Measurements from ENCODE around the gene SDK1. TPM values are rescaled to one million over a fixed set of nuclear protein-coding genes. Genes with fewer than 3 reads are reported as not detected.

SDK1 gene
- total RNA-seq, 4 donors from 2014 or later = 1.2 to 1.8 (median 1.5) TPM

DNA sequence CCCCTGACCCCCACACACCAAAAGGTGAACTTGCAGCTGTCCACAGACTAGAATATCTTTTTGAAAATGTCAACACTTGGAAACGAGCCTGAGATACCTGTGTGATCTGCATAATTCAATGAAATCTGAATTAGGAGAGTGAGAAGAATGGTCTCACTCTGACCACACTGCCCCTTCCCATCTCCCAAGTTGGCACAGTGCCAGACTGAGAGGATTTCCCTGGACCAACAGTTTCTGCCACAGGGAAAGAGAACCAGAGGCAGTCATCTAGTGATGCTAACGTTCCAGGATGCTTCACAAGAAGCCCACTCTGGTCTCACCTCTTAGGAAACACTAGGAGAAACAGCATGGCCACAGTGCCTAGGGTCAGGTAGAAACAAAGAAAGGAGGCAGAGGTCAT is 479.0 kb downstream of the SDK1 start:
- intact Hi-C loops (cut with DNase I; ENCODE audit: low total_unique reads) (no loop called here), in situ Hi-C loops (cut with MboI; ENCODE audit: low sequenced_read_pairs in 4 of 4) (no loop called here)
- peaks cover 0 to 9% (median 0%) of the 10 kb centered on the region in 3 donors for H3K9me3 ChIP-seq
- H3K4me3 ChIP-seq = no peak overlapping the region
- TF ChIP-seq, protein P1, sequence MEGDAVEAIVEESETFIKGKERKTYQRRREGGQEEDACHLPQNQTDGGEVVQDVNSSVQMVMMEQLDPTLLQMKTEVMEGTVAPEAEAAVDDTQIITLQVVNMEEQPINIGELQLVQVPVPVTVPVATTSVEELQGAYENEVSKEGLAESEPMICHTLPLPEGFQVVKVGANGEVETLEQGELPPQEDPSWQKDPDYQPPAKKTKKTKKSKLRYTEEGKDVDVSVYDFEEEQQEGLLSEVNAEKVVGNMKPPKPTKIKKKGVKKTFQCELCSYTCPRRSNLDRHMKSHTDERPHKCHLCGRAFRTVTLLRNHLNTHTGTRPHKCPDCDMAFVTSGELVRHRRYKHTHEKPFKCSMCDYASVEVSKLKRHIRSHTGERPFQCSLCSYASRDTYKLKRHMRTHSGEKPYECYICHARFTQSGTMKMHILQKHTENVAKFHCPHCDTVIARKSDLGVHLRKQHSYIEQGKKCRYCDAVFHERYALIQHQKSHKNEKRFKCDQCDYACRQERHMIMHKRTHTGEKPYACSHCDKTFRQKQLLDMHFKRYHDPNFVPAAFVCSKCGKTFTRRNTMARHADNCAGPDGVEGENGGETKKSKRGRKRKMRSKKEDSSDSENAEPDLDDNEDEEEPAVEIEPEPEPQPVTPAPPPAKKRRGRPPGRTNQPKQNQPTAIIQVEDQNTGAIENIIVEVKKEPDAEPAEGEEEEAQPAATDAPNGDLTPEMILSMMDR (IDR thresholded peaks at IDR 0.05 in 4 of 5, conservative IDR thresholded peaks at IDR 0.05 in 1 of 5) = no peak
- TF ChIP-seq POLR2A (IDR thresholded peaks at IDR 0.05) = no peak
- no peaks in the 10 kb centered on the region for H3K36me3 ChIP-seq
- no peaks in the 10 kb centered on the region for H3K4me1 ChIP-seq
- ATAC-seq = no peak
- H3K27ac ChIP-seq = no peak overlapping the region
- no peak for DNase-seq
- peaks cover 0 to 5% (median 0%) of the 10 kb centered on the region in 3 donors for H3K27me3 ChIP-seq

DNA sequence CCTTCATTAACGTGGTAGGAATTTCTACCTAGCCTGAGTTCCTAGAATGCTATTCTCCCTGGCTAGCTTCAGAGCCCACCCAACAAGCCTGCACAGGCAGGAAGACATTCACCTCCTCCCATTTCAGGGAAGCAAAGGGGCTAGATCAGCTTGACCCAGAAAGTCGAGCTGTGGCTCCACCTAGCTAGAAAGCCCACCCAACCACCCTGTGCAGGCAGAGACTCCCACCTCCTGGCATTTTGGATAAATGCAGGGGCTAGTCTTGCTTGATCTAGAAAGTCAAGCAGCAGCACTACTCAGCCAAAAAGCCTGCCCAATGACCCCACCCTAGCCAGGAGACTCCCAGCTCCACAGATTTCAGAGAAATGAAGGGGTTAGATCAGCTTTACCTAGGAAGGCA is 479.5 kb downstream of the SDK1 start:
- in situ Hi-C loops (cut with MboI; ENCODE audit: low sequenced_read_pairs in 4 of 4) = no loop called here
- DNase-seq (no peak), ATAC-seq (no peak)
- H3K36me3 ChIP-seq = no peaks in the 10 kb centered on the region
- H3K27ac ChIP-seq = no peak overlapping the region
- H3K4me1 ChIP-seq = no peaks in the 10 kb centered on the region
- peaks cover 0 to 9% (median 0%) of the 10 kb centered on the region in 3 donors for H3K9me3 ChIP-seq
- intact Hi-C loops (cut with DNase I; ENCODE audit: low total_unique reads) = no loop called here
- H3K27me3 ChIP-seq = peaks cover 0 to 5% (median 0%) of the 10 kb centered on the region in 3 donors
- no peak overlapping the region for H3K4me3 ChIP-seq
- TF ChIP-seq, protein P1 (IDR thresholded peaks at IDR 0.05 in 4 of 5, conservative IDR thresholded peaks at IDR 0.05 in 1 of 5) = no peak
- no peak for TF ChIP-seq POLR2A (IDR thresholded peaks at IDR 0.05)

DNA sequence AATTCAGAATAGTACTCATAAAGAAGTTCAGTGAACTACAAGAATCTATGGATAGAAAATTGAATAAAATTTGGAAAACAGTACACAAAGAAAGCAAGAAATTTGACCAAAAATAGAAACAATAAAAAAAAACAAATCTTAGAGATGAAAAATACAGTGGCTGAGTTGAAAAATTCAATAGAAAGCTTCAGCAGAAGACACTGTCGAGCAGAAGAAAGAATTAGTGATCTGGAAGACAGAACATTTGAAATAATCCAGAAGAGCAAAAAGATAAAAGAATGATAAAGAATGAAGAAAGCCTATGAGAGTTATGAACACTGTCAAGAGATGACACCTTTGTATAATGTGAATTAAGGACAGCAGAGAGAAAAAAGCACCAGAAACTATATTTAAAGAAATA is 480.6 kb downstream of the SDK1 start:
- Histone ChIP-seq H3K9me3 (peaks cover 0 to 9% (median 0%) of the 10 kb centered on the region in 3 donors), H3K36me3 (no peaks in the 10 kb centered on the region), H3K4me3 (no peak overlapping the region), H3K27ac (no peak overlapping the region), H3K4me1 (no peaks in the 10 kb centered on the region), H3K27me3 (peaks cover 0 to 5% (median 0%) of the 10 kb centered on the region in 3 donors)
- ATAC-seq = no peak
- intact Hi-C loops (cut with DNase I; ENCODE audit: low total_unique reads) (no loop called here), in situ Hi-C loops (cut with MboI; ENCODE audit: low sequenced_read_pairs in 4 of 4) (no loop called here)
- TF ChIP-seq POLR2A (IDR thresholded peaks at IDR 0.05) = no peak
- TF ChIP-seq, protein P1 (IDR thresholded peaks at IDR 0.05 in 4 of 5, conservative IDR thresholded peaks at IDR 0.05 in 1 of 5) = no peak
- no peak for DNase-seq

DNA sequence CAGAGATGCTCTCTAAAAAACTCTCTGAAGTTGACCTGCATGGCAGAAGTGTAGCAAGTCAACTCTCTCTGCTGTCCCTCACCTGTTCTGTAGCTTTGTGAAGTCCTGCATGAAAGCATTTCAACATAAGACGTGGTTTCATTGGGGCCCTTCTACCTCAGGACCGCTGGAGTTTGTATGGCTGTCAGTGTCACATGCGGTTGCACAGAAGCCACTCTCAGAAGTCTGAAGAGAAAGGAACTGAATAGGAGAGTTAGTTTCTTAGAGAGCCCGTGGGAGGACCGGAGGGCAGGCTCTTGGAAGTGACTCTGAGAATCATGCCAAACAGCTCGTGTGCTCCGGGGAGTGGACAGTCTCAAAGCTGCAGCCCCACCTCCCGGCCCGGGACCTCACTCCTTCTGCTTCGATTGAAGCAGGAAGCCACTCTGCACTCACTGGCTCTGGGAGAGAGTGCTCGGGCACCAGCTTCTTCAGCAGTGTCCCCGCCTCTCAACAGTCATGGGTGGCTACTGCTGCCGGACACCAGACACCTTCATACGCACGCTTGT is 486.7 kb downstream of the SDK1 start:
- intact Hi-C loops (cut with DNase I; ENCODE audit: low total_unique reads) = no loop called here
- in situ Hi-C loops (cut with MboI; ENCODE audit: low sequenced_read_pairs in 4 of 4) = no loop called here
- Histone ChIP-seq H3K36me3 (no peaks in the 10 kb centered on the region), H3K9me3 (no peaks in the 10 kb centered on the region), H3K27me3 (peaks cover 0 to 9% (median 0%) of the 10 kb centered on the region in 3 donors), H3K27ac (no peak overlapping the region), H3K4me1 (no peaks in the 10 kb centered on the region), H3K4me3 (no peak overlapping the region)
- DNase-seq = no peak
- TF ChIP-seq, protein P1 (IDR thresholded peaks at IDR 0.05 in 4 of 5, conservative IDR thresholded peaks at IDR 0.05 in 1 of 5) = no peak
- no peak for TF ChIP-seq POLR2A (IDR thresholded peaks at IDR 0.05)
- ATAC-seq = no peak

DNA sequence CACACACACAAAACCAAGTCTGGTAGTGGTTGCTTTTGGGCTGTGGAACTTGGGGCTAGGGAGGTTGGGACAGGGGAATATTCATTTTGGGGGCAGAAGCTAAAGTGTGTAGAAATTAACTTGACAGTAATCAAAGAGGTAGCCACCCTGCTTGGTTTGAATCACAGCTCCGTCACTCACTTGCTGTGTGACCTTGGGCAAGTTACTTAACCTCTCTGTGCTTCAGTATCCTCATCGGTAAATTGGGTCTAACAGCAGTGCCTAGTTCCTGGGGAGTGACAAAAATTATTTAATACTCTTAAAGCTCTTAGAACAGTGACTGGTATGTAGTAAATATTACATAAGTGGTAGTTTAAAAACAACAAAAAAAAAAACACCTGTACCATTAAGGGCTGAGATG is 489.8 kb downstream of the SDK1 start:
- in situ Hi-C loops (cut with MboI; ENCODE audit: low sequenced_read_pairs in 4 of 4) (no loop called here), intact Hi-C loops (cut with DNase I; ENCODE audit: low total_unique reads) (no loop called here)
- Histone ChIP-seq H3K36me3 (no peaks in the 10 kb centered on the region), H3K4me1 (no peaks in the 10 kb centered on the region), H3K4me3 (no peak overlapping the region), H3K27ac (no peak overlapping the region), H3K27me3 (peaks cover 0 to 5% (median 0%) of the 10 kb centered on the region in 3 donors), H3K9me3 (no peaks in the 10 kb centered on the region)
- TF ChIP-seq, protein P1 (IDR thresholded peaks at IDR 0.05 in 4 of 5, conservative IDR thresholded peaks at IDR 0.05 in 1 of 5) = no peak
- no peak for TF ChIP-seq POLR2A (IDR thresholded peaks at IDR 0.05)
- no peak for DNase-seq
- no peak for ATAC-seq
